HEK293 (cell line): ENCODE data around the gene PLAU.

ENCODE experiments used
- CTCF ChIP-seq: fragments of 450-650 bp; formaldehyde crosslinking; IDR thresholded peaks from 2 replicates; pipeline ENCODE4 v1.5.1; 2016; ENCODE audit warnings: missing biosample characterization, missing genetic modification characterization
- SALL2 ChIP-seq: fragments of 450-650 bp; formaldehyde crosslinking; IDR thresholded peaks from 2 replicates; pipeline ENCODE4 v1.5.0; 2017; ENCODE audit warnings: missing biosample characterization, mild to moderate bottlenecking, missing genetic modification characterization, borderline replicate concordance
- SP2 ChIP-seq: fragments of 450-650 bp; formaldehyde crosslinking; IDR thresholded peaks from 2 replicates; pipeline ENCODE4 v1.5.1; 2016; ENCODE audit warnings: missing biosample characterization, missing genetic modification characterization
- YY1 ChIP-seq: fragments of 450-650 bp; formaldehyde crosslinking; IDR thresholded peaks from 2 replicates; pipeline ENCODE4 v1.5.1; 2018; ENCODE audit warnings: missing biosample characterization, missing genetic modification characterization
- ZBTB20 ChIP-seq: fragments of 450-650 bp; formaldehyde crosslinking; IDR thresholded peaks from 2 replicates; pipeline ENCODE4 v1.5.1; 2016; ENCODE audit warnings: missing biosample characterization, missing genetic modification characterization
- ZNF19 ChIP-seq: fragments of 450-650 bp; formaldehyde crosslinking; IDR thresholded peaks from 2 replicates; pipeline ENCODE4; 2016; ENCODE audit warnings: missing biosample characterization, missing genetic modification characterization, low read depth
- ZNF2 ChIP-seq: fragments of 450-650 bp; formaldehyde crosslinking; IDR thresholded peaks from 2 replicates; pipeline ENCODE4 v1.5.1; 2016; ENCODE audit warnings: missing biosample characterization, missing genetic modification characterization
- ZNF76 ChIP-seq: fragments of 450-650 bp; formaldehyde crosslinking; IDR thresholded peaks from 2 replicates; pipeline ENCODE4; 2016; ENCODE audit warnings: low read depth, missing biosample characterization, missing genetic modification characterization, borderline replicate concordance
- TF ChIP-seq, protein P1 (sequence below): fragments of 450-650 bp; formaldehyde crosslinking; conservative IDR thresholded peaks from 2 replicates; pipeline ENCODE4 v1.5.1; 2016; ENCODE audit warnings: low read depth, missing biosample characterization, missing genetic modification characterization
- TF ChIP-seq, protein P2 (sequence below): fragments of 450-650 bp; formaldehyde crosslinking; IDR thresholded peaks from 2 replicates; pipeline ENCODE4 v1.5.1; 2016; ENCODE audit warnings: missing biosample characterization, missing genetic modification characterization

- no peak for TF ChIP-seq CTCF
- TF ChIP-seq ZNF76 = no peak
- no peak for TF ChIP-seq YY1 (tag by site-specific recombination)
- TF ChIP-seq SALL2 (tag by site-specific recombination) = no peak
- no peak for TF ChIP-seq SP2 (tag by site-specific recombination)
- TF ChIP-seq ZNF19 = no peak
- no peak for TF ChIP-seq ZNF2 (tag by site-specific recombination)
- TF ChIP-seq, protein P1, sequence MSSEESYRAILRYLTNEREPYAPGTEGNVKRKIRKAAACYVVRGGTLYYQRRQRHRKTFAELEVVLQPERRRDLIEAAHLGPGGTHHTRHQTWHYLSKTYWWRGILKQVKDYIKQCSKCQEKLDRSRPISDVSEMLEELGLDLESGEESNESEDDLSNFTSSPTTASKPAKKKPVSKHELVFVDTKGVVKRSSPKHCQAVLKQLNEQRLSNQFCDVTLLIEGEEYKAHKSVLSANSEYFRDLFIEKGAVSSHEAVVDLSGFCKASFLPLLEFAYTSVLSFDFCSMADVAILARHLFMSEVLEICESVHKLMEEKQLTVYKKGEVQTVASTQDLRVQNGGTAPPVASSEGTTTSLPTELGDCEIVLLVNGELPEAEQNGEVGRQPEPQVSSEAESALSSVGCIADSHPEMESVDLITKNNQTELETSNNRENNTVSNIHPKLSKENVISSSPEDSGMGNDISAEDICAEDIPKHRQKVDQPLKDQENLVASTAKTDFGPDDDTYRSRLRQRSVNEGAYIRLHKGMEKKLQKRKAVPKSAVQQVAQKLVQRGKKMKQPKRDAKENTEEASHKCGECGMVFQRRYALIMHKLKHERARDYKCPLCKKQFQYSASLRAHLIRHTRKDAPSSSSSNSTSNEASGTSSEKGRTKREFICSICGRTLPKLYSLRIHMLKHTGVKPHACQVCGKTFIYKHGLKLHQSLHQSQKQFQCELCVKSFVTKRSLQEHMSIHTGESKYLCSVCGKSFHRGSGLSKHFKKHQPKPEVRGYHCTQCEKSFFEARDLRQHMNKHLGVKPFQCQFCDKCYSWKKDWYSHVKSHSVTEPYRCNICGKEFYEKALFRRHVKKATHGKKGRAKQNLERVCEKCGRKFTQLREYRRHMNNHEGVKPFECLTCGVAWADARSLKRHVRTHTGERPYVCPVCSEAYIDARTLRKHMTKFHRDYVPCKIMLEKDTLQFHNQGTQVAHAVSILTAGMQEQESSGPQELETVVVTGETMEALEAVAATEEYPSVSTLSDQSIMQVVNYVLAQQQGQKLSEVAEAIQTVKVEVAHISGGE (tag by site-specific recombination) = no peak
- TF ChIP-seq, protein P2, sequence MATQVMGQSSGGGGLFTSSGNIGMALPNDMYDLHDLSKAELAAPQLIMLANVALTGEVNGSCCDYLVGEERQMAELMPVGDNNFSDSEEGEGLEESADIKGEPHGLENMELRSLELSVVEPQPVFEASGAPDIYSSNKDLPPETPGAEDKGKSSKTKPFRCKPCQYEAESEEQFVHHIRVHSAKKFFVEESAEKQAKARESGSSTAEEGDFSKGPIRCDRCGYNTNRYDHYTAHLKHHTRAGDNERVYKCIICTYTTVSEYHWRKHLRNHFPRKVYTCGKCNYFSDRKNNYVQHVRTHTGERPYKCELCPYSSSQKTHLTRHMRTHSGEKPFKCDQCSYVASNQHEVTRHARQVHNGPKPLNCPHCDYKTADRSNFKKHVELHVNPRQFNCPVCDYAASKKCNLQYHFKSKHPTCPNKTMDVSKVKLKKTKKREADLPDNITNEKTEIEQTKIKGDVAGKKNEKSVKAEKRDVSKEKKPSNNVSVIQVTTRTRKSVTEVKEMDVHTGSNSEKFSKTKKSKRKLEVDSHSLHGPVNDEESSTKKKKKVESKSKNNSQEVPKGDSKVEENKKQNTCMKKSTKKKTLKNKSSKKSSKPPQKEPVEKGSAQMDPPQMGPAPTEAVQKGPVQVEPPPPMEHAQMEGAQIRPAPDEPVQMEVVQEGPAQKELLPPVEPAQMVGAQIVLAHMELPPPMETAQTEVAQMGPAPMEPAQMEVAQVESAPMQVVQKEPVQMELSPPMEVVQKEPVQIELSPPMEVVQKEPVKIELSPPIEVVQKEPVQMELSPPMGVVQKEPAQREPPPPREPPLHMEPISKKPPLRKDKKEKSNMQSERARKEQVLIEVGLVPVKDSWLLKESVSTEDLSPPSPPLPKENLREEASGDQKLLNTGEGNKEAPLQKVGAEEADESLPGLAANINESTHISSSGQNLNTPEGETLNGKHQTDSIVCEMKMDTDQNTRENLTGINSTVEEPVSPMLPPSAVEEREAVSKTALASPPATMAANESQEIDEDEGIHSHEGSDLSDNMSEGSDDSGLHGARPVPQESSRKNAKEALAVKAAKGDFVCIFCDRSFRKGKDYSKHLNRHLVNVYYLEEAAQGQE = no peak
- no peak for TF ChIP-seq ZBTB20 (tag by site-specific recombination)
Measured at GRCh38 chr10:73892310-73893030, 18.5 kb upstream of the PLAU start.
